ENCODE data around the gene DNAJC15.
"Not testable (repeated sequence)": the region's sequence is repeated elsewhere in the genome, so short reads cannot be mapped to it uniquely, and the experiment has no call there.

Gene DNAJC15

GRCh38 chr13:43003010-43003409, 20.4 kb upstream of the DNAJC15 start:
- no peak for DNase-seq (ENCODE audit: extremely low read depth in 1 of 2, low read depth in 1 of 2)

DNA sequence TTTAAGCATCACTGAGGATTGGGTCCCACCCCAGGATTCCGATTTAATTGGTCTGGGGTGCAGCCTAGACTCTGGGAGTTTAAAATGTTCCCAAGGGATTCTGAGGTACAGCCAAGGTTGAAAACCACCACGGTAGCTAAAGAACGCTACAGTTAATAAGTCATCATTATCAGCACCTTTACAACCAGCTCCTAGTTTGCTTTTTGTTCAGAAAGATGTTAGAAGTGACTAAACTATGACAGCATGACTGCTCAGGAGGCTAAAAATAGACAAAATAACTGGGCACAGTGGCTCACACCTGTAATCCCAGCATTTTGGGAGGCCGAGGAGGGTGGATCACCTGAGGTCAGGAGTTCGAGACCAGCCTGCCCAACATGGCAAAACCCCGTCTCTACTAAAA, 19.7 kb upstream of the DNAJC15 start:
- DNase-seq (ENCODE audit: extremely low read depth in 1 of 2, low read depth in 1 of 2), result no peak

DNA sequence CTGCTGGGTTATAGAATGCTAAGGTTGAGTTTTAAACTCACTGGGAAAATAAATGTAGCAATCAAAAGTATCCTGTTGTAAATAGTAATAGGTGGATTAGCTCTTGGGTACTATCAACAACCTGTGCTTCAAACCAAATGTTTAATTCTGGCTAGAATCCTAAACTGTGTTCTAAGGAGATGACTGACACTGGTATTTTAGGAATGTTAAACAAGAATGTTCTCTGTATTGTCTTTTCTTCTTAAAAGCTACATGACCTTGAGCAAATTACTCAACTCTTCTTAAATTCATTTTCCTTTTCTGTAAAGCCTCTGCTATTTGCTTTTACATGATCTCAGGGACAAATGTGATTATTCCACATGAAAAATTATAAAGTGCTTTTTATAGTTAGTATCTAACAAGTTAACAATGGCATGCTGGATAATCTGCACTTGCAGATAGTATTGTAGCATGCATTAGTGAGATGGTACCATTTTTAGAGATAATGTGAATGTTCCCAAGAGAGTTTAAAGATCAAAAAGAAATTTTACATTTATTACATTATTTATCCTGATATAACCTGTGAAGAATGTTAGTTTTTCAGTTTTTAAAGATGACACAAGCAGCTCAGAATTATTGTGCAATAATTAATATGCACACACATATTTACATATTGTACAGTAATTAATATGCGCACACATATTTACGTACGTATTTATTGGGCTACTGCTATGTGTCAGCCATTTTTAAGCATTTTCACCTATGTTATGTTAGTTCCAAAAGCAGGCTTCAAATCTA, 17.7 kb upstream of the DNAJC15 start:
- no peak for DNase-seq (ENCODE audit: extremely low read depth in 1 of 2, low read depth in 1 of 2)

DNA sequence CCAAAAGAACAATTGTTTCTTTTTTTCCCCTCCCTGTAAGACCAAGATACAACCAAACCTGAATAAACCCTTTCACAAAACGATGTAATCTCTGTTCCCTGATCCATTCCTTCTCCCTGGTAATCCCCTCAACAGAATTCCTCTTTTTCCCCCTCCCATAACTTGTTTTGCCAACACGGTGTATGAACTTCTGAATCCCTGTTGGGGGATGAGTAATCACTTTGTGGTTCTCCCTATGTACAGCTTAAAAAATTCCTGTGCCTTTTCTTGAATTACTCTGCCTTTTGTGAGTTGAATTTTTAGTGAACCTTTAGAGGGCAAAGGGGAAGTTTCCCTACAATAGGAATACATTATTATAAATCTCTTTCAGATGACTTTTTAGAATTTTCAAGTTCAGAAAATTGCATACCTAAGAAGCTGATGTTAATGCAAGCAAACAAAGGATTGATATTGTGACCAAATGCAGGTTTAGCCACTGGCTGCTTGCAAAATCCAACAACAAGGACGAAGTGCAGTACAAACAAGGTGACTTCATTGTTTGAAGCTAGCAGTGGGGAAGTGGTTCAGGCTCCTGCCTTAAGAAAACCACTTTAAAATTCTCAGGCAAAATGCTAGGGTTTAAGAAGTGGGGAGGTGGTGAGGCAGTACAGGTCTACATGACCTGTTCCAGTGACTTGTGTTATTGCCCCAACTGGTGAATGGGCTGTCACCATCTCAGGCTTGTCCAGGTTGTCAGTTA, 16.3 kb upstream of the DNAJC15 start:
- no peak for DNase-seq (ENCODE audit: extremely low read depth in 1 of 2, low read depth in 1 of 2)

- no peak for DNase-seq (ENCODE audit: extremely low read depth in 1 of 2, low read depth in 1 of 2)
Measured at GRCh38 chr13:43008596-43008995, 14.8 kb upstream of the DNAJC15 start.

GRCh38 chr13:43009506-43009905, 13.9 kb upstream of the DNAJC15 start:
- no peak for DNase-seq (ENCODE audit: extremely low read depth in 1 of 2, low read depth in 1 of 2)

DNA sequence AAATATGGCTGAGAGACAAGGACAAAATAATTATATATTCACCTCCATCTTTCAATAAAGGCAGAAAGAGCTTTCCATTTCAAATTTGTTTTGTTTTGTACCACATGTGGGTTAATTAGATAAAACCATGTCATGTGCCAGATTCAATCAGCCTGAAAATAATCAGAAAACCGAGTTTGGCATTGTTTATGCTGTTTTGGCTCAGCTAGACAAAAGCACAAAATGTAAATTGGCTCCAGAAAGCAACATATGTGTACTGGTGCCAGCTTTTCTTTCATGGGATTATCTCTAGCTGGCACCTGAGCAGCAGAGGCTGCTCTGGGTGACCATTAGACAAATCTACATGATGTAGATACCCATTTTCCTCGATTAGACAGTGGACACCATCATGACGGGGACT, 9.2 kb upstream of the DNAJC15 start:
- DNase-seq (ENCODE audit: extremely low read depth in 1 of 2, low read depth in 1 of 2), result no peak

DNA sequence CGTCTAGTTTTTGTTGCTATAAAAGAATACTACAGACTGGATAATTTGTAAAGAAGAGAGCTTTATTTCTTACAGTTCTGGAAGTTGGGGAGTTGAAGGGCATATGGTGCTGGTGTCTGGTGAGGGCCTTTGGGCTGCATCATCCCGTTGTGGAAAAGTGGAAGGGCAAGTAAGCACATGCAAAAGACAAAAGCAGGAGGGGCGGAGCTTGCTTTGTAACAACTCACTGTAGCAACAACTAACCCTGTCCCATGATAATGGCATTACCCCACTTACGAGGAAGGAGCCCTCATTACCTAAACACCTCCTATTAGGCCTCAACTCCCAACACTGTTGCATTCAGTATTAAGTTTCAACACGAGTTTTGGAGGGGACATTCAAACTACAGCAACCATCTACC, 7.2 kb upstream of the DNAJC15 start:
- no peak for DNase-seq (ENCODE audit: extremely low read depth in 1 of 2, low read depth in 1 of 2)

DNA sequence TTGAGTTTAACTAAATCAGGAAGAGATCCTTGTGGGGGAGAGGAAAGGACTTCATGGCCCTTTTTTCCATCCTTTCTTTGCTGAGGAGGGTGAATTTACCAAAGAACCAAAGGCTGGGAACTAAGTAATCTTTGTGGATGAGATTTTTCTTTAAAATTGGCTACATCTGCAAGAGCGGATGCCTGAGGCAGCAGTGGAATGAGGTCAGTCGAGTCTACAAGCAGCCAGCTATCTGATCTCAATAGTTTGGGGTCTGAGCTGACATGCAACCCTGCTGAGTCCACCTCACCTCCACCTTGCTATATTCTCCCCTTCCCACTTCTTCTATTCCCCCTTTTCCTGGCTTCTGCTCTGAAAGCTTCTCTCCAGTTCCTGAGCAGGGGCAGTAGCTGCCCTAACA, 3.6 kb upstream of the DNAJC15 start:
- DNase-seq (ENCODE audit: extremely low read depth in 1 of 2, low read depth in 1 of 2), result no peak

GRCh38 chr13:43020794-43021193, 2.6 kb upstream of the DNAJC15 start:
- no peak for DNase-seq (ENCODE audit: extremely low read depth in 1 of 2, low read depth in 1 of 2)

GRCh38 chr13:43021926-43022670, 1.3 kb upstream of the DNAJC15 start:
- no peak for DNase-seq (ENCODE audit: extremely low read depth in 1 of 2, low read depth in 1 of 2)

- DNase-seq (ENCODE audit: extremely low read depth in 1 of 2, low read depth in 1 of 2), result no peak
Measured at GRCh38 chr13:43022934-43023288, 475 bp upstream of the DNAJC15 start.

- DNase-seq (ENCODE audit: extremely low read depth in 1 of 2, low read depth in 1 of 2), result no peak
Measured at GRCh38 chr13:43026262-43026661, 2.9 kb downstream of the DNAJC15 start.

DNA sequence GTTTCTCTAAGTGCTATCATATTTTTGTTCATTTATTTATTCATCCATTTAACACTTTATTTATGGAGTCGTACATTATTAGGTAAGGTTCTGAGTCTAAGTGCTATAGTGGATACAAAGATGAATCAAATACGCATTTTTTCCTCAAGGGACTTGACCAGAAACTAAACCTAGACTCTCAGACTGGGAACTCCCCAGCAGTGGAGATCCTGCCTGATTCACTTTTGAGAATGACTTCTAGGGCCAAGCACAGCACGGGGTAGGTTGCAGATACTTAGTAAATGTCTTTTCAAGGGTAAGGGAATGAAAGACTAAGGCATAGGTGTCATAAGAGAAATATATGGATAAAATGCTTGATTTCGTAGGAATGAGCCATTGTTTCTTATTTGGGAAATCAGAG, 7.2 kb downstream of the DNAJC15 start:
- DNase-seq (ENCODE audit: extremely low read depth in 1 of 2, low read depth in 1 of 2), result no peak

DNA sequence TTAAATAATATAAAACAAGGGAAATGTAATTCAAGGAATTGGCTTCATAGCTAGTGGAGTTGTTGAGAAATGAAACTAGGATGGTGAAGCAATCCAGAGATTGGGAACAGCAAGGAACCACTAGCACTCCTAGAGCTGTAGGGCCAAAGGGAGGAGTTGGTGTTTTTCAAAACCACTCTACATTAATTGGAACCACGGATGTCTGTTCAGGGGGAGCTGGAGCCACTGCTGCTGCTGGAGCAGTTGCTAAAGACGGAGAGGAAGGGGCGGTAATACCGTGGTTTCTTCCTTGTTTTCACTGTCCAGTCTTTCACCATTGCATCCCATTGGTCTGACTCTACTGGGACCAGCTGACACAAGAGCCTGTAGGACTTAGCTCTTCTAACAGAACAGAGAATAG, 8.5 kb downstream of the DNAJC15 start:
- no peak for DNase-seq (ENCODE audit: extremely low read depth in 1 of 2, low read depth in 1 of 2)

DNA sequence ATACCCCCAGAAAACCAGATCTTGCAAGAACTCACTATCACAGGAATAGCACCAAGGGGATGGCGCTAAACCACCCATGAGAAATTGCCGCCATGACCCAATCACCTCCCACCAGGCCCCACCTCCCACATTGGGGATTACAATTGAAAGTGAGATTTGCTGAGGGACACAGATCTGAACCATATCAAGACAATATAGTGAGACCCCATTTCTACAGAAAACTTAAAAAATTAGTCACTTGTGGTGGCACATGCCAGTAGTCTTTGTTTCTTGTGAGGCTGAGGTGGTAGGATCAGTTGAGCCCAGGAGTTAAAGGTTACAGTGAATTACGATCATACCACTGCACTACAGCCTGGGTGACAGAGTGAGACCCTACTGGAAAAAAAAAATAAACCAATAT, 9.7 kb downstream of the DNAJC15 start:
- no peak for DNase-seq (ENCODE audit: extremely low read depth in 1 of 2, low read depth in 1 of 2)

GRCh38 chr13:43036351-43037250, 13.2 kb downstream of the DNAJC15 start:
- DNase-seq (ENCODE audit: extremely low read depth in 1 of 2, low read depth in 1 of 2), result no peak

DNA sequence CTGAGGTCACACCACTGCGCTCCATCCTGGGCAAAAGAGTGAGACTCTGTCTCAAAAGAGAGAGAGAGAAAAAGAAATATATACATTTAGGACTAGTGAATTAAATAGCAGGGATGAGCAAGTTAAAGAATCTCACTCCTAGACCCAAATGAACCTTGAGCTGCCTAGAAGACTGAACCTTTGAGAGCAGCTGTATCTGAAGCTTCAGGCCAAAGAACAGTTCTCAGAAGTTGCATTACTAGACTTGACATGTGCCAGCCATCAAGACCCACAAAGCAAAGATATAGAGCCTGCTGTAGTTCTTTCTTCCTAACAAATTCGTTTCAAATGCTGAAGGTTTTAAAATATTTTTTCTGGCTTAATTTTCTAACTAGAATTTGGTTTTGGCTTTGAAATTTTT, 16.6 kb downstream of the DNAJC15 start:
- no peak for DNase-seq (ENCODE audit: extremely low read depth in 1 of 2, low read depth in 1 of 2)

DNA sequence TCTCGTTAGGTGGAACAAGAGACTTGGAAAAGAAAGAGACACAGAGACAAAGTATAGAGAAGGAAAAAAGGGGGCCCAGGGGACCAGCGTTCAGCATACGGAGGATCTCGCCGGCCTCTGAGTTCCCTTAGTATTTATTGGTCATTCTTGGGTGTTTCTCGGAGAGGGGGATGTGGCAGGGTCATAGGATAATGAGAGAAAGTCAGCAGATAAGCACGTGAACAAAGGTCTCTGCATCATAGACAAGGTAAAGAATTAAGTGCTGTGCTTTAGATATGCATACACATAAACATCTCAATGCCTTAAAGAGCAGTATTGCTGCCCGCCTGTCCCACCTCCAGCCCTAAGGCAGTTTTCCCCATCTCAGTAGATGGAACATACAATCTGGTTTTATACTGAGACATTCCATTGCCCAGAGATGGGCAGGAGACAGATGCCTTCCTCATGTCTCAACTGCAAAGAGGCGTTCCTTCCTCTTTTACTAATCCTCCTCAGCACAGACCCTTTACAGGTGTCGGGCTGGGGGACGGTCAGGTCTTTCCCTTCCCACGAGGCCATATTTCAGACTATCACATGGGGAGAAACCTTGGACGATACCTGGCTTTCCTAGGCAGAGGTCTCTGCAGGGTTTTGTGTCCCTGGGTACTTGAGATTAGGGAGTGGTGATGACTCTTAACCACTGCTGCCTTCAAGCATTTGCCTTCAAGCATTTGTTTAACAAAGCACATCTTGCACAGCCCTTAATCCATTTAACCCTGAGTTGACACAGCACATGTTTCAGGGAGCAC, 17.4 kb downstream of the DNAJC15 start:
- DNase-seq (ENCODE audit: extremely low read depth in 1 of 2, low read depth in 1 of 2), result not testable (repeated sequence)

DNA sequence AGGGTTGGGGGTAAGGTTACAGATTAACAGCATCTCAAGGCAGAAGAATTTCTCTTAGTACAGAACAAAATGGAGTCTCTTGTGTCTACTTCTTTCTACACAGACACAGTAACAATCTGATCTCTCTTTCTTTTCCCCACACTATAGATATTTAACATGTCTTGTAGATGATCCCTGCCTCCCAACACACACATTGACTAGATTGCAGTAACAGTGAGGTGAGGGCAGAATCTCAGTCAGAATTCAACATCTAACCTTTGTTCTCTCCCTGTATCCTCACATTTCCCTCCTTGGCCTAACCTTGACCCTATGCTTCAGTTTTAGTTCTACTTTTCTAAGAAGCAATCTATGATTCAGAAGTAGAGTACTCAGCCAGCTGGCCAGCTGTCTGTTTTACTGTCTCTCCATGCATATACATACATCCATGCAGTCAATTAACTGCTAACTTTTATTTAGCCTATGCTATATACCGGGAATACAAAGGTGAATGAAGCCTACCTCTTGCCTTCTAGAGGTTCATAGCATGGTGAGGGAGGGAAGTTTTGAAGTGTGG, 18.1 kb downstream of the DNAJC15 start:
- no peak for DNase-seq (ENCODE audit: extremely low read depth in 1 of 2, low read depth in 1 of 2)

Measured in activated CD8-positive, alpha-beta memory T cell treated with anti-CD3 and anti-CD28 coated beads for 1 hour (primary cell).